Ishikawa (cell line): ENCODE results near the gene RAB3IL1.

ENCODE experiments used
- CREB1 ChIP-seq: IDR thresholded peaks from 2 replicates; pipeline ENCODE4 v1.6.1; 2012; ENCODE audit warnings: low read depth
- EP300 ChIP-seq: IDR thresholded peaks from 2 replicates; pipeline ENCODE4 v1.6.1; 2012; ENCODE audit warnings: borderline replicate concordance
- MAX ChIP-seq: IDR thresholded peaks from 2 replicates; pipeline ENCODE4 v1.6.1; 2012
- RAD21 ChIP-seq: IDR thresholded peaks from 2 replicates; pipeline ENCODE4 v1.6.1; 2012; ENCODE audit warnings: low read depth
- TCF12 ChIP-seq: IDR thresholded peaks from 2 replicates; pipeline ENCODE4 v1.6.1; 2012; ENCODE audit warnings: low read depth
- TEAD4 ChIP-seq: IDR thresholded peaks from 2 replicates; pipeline ENCODE4 v1.6.1; 2012
- USF1 ChIP-seq: IDR thresholded peaks from 2 replicates; pipeline ENCODE4 v1.6.1; 2012

GRCh38 chr11:61869708-61870451 lies 47.5 kb downstream of the RAB3IL1 start:
- no peak for TF ChIP-seq USF1
- no peak for TF ChIP-seq EP300
- TF ChIP-seq CREB1 = no peak
- no peak for TF ChIP-seq RAD21
- no peak for TF ChIP-seq MAX
- no peak for TF ChIP-seq TCF12
- no peak for TF ChIP-seq TEAD4
